Measurements from ENCODE around the gene LAMB4.

LAMB4 gene

DNA sequence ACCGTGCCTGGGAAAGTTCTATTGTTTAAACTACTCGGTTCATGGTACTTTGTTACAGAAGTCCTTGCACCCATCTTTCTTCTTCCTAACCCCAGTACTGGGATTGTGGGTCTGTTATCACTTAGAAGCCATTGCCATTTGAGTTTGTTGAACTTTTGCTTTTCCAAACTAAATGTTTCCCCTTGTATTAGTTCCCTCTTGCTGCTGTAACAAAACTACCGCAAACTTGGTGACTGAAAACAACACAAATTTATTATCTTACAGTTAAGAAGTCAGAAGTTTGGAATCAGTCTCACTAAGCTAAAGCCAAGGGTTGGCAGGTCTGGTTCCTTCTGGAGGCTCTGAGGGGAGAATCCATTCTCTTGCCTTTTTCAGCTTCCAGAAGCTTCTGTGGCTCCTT, 6.9 kb upstream of the LAMB4 start:
- DNase-seq (ENCODE audit: low spot score): no peak
- TF ChIP-seq, protein P1, sequence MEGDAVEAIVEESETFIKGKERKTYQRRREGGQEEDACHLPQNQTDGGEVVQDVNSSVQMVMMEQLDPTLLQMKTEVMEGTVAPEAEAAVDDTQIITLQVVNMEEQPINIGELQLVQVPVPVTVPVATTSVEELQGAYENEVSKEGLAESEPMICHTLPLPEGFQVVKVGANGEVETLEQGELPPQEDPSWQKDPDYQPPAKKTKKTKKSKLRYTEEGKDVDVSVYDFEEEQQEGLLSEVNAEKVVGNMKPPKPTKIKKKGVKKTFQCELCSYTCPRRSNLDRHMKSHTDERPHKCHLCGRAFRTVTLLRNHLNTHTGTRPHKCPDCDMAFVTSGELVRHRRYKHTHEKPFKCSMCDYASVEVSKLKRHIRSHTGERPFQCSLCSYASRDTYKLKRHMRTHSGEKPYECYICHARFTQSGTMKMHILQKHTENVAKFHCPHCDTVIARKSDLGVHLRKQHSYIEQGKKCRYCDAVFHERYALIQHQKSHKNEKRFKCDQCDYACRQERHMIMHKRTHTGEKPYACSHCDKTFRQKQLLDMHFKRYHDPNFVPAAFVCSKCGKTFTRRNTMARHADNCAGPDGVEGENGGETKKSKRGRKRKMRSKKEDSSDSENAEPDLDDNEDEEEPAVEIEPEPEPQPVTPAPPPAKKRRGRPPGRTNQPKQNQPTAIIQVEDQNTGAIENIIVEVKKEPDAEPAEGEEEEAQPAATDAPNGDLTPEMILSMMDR (IDR thresholded peaks at IDR 0.05; ENCODE audit: borderline replicate concordance, control extremely low read depth, extremely low read depth, insufficient read depth, missing control alignments): no peak
- in situ Hi-C loops (cut with MboI; ENCODE audit: low sequenced_read_pairs, unreplicated experiment): no loop called here

- in situ Hi-C loops (cut with MboI; ENCODE audit: low sequenced_read_pairs, unreplicated experiment): no loop called here
- TF ChIP-seq, protein P1 (IDR thresholded peaks at IDR 0.05; ENCODE audit: borderline replicate concordance, control extremely low read depth, extremely low read depth, insufficient read depth, missing control alignments): no peak
These were observed 6.1 kb upstream of the LAMB4 start for GRCh38 chr7:108136191-108136688.

DNA sequence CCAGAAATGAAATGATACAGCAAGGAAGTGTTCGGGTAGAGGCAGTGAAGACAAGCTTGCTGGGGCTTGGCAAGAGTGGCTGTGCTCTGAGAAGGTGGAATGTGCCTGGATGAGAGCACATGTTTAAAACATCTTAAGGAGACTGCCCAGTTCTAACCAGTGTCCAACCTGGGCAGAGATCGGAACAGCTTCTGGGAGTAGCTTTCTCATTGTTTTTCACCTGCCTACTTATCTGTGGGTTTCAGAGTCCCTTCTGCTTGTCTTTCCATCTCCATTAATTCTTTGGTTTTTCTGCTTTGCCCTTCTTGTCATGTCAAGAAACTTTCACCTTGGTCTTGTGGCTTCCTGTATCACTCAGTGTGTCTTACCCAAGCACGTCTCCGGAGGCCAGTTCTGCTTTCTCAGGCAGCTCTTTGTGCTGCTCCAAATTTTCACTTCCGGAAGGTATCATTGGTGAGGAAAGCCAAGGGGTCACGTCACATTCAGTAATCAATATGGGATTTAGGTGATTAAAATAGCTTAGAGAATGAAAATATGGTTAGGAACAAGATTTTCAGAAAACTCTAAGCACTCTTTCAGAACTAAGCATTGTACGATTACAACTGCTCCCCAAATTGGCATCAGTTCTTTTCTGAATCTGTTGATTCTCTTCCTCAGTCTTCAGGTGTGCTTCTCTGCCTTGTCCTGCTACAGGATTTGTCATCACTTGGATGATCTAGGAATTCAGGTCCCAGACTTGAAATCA, 5.5 kb upstream of the LAMB4 start:
- TF ChIP-seq, protein P1 (IDR thresholded peaks at IDR 0.05; ENCODE audit: borderline replicate concordance, control extremely low read depth, extremely low read depth, insufficient read depth, missing control alignments): no peak
- in situ Hi-C loops (cut with MboI; ENCODE audit: low sequenced_read_pairs, unreplicated experiment): no loop called here
- DNase-seq (ENCODE audit: low spot score): peak; percentile 47

More at GRCh38 chr7:108136191-108136688, 6.1 kb upstream of the LAMB4 start:
- no peak for DNase-seq (ENCODE audit: low spot score)

DNA sequence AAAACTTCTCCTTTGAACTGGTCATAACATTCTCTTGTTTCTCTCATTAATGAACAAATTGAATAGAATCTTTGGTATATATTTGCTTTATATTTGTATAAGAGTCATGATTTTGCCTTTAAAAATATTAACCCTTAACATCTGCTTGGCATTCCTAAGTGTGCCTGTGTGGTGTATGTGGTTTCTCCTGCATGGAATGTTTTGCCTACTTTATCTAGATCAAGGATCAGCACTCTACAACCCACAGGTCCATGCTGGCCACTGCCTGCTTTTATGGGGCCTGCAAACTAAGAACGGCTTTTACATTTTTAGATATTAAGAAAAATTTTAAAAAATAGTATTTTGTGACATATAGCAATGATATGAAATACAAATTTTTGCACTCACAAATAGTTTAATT, 4.3 kb upstream of the LAMB4 start:
- TF ChIP-seq, protein P1 (IDR thresholded peaks at IDR 0.05; ENCODE audit: borderline replicate concordance, control extremely low read depth, extremely low read depth, insufficient read depth, missing control alignments): no peak
- in situ Hi-C loops (cut with MboI; ENCODE audit: low sequenced_read_pairs, unreplicated experiment): no loop called here
- no peak for DNase-seq (ENCODE audit: low spot score)

DNA sequence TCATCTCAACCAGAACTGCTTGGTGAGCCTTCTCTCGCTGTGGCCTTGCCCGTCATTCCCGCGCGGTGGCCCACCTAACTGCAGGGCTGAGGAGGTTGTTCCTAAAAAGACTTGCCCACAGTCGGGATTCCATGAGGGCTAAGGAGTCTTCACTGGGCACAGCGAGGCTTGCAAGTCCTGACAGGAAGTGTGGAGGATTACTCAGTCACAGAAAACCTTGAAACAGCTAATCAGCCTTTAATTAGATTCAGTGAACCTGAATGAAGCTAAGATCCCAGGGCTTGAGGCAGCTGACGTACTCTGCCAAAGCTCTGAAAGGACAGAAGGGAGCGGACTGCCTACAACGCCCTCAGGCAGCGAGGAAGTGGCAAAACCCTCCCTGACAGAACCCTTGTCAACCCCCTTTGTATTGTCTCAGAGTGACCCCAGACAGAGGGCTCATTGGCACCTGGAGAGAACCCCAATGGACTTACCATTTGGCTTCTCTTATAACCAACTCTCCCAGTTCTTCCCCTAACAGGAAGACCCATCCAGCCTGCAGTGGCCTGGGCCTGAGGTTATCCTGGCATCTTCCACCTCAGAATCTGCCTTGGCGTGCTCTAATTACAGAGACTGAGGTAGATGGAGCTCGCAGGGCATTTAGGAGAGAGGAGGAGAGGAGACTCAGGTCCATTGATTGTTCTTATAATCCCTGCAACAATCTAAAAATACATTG, 2.5 kb upstream of the LAMB4 start:
- DNase-seq (ENCODE audit: low spot score): no peak
- in situ Hi-C loops (cut with MboI; ENCODE audit: low sequenced_read_pairs, unreplicated experiment): no loop called here
- TF ChIP-seq, protein P1 (IDR thresholded peaks at IDR 0.05; ENCODE audit: borderline replicate concordance, control extremely low read depth, extremely low read depth, insufficient read depth, missing control alignments): no peak

GRCh38 chr7:108129018-108129965, 869 bp downstream of the LAMB4 start:
- in situ Hi-C loops (cut with MboI; ENCODE audit: low sequenced_read_pairs, unreplicated experiment): no loop called here
- DNase-seq (ENCODE audit: low spot score): no peak

More at GRCh38 chr7:108129018-108129965, 869 bp downstream of the LAMB4 start:
- TF ChIP-seq, protein P1 (IDR thresholded peaks at IDR 0.05; ENCODE audit: borderline replicate concordance, control extremely low read depth, extremely low read depth, insufficient read depth, missing control alignments): no peak
